PC-3 (cell line): ENCODE measurements around the gene TRMT6. TPM values are rescaled to one million over a fixed set of nuclear protein-coding genes. Genes with fewer than 3 reads are reported as not detected.
A peak's percentile ranks its signal among the peaks of the same experiment; 100 is the strongest.

ENCODE experiments used
- ATAC-seq: fragments of 200-7000 bp; cut with Tn5 transposase; 2 replicates; pipeline ENCODE4 v1.9.1; 2020; ENCODE audit warnings: mild to moderate bottlenecking, moderate library complexity
- BruUV-seq: library from RNA; stranded (reverse); fragments of 400-500 nt; replicated peaks from 2 replicates; lab custom pipeline; 2021; lab: Mats Ljungman, UMichigan
- CTCF ChIA-PET: fragments of 300-600 bp; sonication (Branson Sonifier 250); formaldehyde crosslinking; loops from one replicate; lab custom pipeline; 2022; ENCODE audit warnings: antibody characterized with exemption; lab: Charles Lee
- POLR2A ChIA-PET: fragments of 300-600 bp; sonication (Branson Sonifier 250); formaldehyde crosslinking; loops from one replicate; lab custom pipeline; 2022; ENCODE audit warnings: antibody characterized with exemption; ENCODE audit not compliant: unreplicated experiment; lab: Charles Lee
- DNase-seq: peaks from one replicate; pipeline ENCODE4 v3.0.0-alpha.2; 2015
- H2AFZ ChIP-seq: fragments of 300-600 bp; sonication (generic); 2 replicates; pipeline ENCODE4 v1.6.0; 2016; ENCODE audit warnings: antibody characterized with exemption, low read length
- H3F3A ChIP-seq: fragments of 300-600 bp; sonication (generic); one replicate; pipeline ENCODE4 v1.6.0; 2017; ENCODE audit warnings: antibody characterized with exemption, low read length, control low read depth, mild to moderate bottlenecking; ENCODE audit not compliant: unreplicated experiment
- H3K27ac ChIP-seq: fragments of 300-600 bp; sonication (generic); 2 replicates; pipeline ENCODE4 v1.5.1; 2016; ENCODE audit warnings: mild to moderate bottlenecking, low read length
- H3K27me3 ChIP-seq: fragments of 300-600 bp; sonication (generic); 2 replicates; pipeline ENCODE4 v1.6.1; 2016; ENCODE audit warnings: low read length, mixed read lengths
- H3K36me3 ChIP-seq: fragments of 300-600 bp; sonication (generic); 2 replicates; pipeline ENCODE4 v1.6.1; 2016; ENCODE audit warnings: low read depth, mixed run types, low read length, mixed read lengths
- H3K4me1 ChIP-seq: fragments of 300-600 bp; sonication (generic); 2 replicates; pipeline ENCODE4 v1.5.1; 2016; ENCODE audit warnings: low read length; ENCODE audit not compliant: insufficient read depth
- H3K4me2 ChIP-seq: fragments of 300-600 bp; sonication (generic); 2 replicates; pipeline ENCODE4 v1.6.0; 2016; ENCODE audit warnings: low read length
- H3K4me3 ChIP-seq: fragments of 300-600 bp; sonication (generic); 2 replicates; pipeline ENCODE4 v1.5.1; 2016; ENCODE audit warnings: mild to moderate bottlenecking, low read length, mixed read lengths
- H3K79me2 ChIP-seq: fragments of 300-600 bp; sonication (generic); 2 replicates; pipeline ENCODE4 v1.6.1; 2017; ENCODE audit warnings: low read length, mixed read lengths
- H3K9ac ChIP-seq: fragments of 300-600 bp; sonication (generic); 2 replicates; pipeline ENCODE4 v1.6.0; 2016; ENCODE audit warnings: mild to moderate bottlenecking, low read length
- H3K9me2 ChIP-seq: fragments of 300-600 bp; sonication (generic); replicated peaks from 2 replicates; pipeline ENCODE4 v1.6.1; 2016; ENCODE audit warnings: mixed run types, low read length, mixed read lengths
- H3K9me3 ChIP-seq: fragments of 300-600 bp; sonication (generic); 2 replicates; pipeline ENCODE4 v1.6.1; 2016; ENCODE audit warnings: low read length, mixed read lengths
- H4K20me1 ChIP-seq: fragments of 300-600 bp; sonication (generic); 2 replicates; pipeline ENCODE4 v1.6.1; 2016; ENCODE audit warnings: low read length, mixed read lengths
- EZH2 ChIP-seq: fragments of 300-600 bp; sonication (generic); IDR thresholded peaks from one replicate; pipeline ENCODE4 v1.6.1; 2017; ENCODE audit warnings: antibody characterized with exemption, mild to moderate bottlenecking, low read length; ENCODE audit not compliant: unreplicated experiment
- EZH2phosphoT487 ChIP-seq: fragments of 300-600 bp; sonication (generic); IDR thresholded peaks from 2 replicates; pipeline ENCODE4 v1.6.1; 2018; ENCODE audit warnings: mild to moderate bottlenecking, antibody characterized with exemption, low read length, borderline replicate concordance
- intact Hi-C: fragments of 100-400 bp; cut with micrococcal nuclease; formaldehyde crosslinking; loops from 2 replicates; pipeline ENCODE4 v1.9.0; 2023
- total RNA-seq: library from RNA; depleted of rRNA; stranded (reverse); fragments of >200 nt; gene quantifications from 2 replicates; pipeline ENCODE4 v1.2.3, GENCODE V29; 2014
- TF ChIP-seq, protein P1 (sequence below): fragments of 300-600 bp; sonication (generic); conservative IDR thresholded peaks from 2 replicates; pipeline ENCODE4 v1.5.1; 2017; ENCODE audit warnings: antibody characterized with exemption, low read depth, mild to moderate bottlenecking, low read length

TRMT6 gene
- total RNA-seq, 1 experiment from 2014 or later = 44.0 TPM

DNA sequence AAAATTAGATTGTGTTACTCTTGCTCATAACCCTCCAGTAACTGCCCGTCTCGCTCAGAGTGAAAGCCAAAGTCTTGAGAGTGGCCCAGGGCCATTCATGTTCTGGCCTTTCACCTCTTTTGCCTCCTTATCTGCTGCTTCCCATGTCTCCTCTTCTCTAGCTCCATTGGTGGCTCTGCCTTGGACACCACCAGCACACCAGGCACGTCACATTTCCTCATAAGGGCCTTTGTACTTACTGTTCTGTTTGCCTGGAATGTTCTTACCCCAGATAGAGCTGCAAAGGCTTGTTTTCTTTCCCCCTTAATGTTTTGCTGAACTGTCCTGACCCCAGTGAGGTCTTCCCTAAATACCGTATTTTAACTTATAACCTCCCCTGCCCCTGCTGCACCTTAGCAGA lies 29.5 kb upstream of the TRMT6 start:
- ATAC-seq = no peak
- ChIA-PET POLR2A (no interaction called here), CTCF (no interaction called here)
- Histone ChIP-seq H3K36me3 (peaks cover 68% of the 10 kb centered on the region), H2AFZ (no peak overlapping the region), H3K4me2 (no peak overlapping the region), H4K20me1 (no peaks in the 10 kb centered on the region), H3K27ac (no peak overlapping the region), H3K79me2 (peaks cover 1% of the 10 kb centered on the region; the same call in 1 of the 2 replicates), H3K9me2 (no peaks in the 10 kb centered on the region), H3F3A (no peaks in the 10 kb centered on the region), H3K4me1 (peaks cover 11% of the 10 kb centered on the region), H3K9ac (no peak overlapping the region), H3K9me3 (no peaks in the 10 kb centered on the region), H3K27me3 (no peaks in the 10 kb centered on the region), H3K4me3 (no peak overlapping the region)
- no TSS peak for BruUV-seq
- DNase-seq = no peak
- no peak for TF ChIP-seq EZH2
- intact Hi-C loops = no loop called here

- Histone ChIP-seq H3K9ac (no peak overlapping the region), H3K79me2 (peaks cover 8% of the 10 kb centered on the region; the same call in 1 of the 2 replicates), H2AFZ (no peak overlapping the region), H3K27ac (no peak overlapping the region), H3K9me2 (no peaks in the 10 kb centered on the region), H3K4me2 (no peak overlapping the region), H3K4me3 (no peak overlapping the region), H3K9me3 (no peaks in the 10 kb centered on the region), H3K4me1 (peaks cover 27% of the 10 kb centered on the region), H3K36me3 (peaks cover 65% of the 10 kb centered on the region), H3F3A (no peaks in the 10 kb centered on the region), H3K27me3 (no peaks in the 10 kb centered on the region), H4K20me1 (no peaks in the 10 kb centered on the region)
- no TSS peak for BruUV-seq
- CTCF ChIA-PET = no interaction called here
- POLR2A ChIA-PET = no interaction called here
- no peak for DNase-seq
- intact Hi-C loops = no loop called here
- ATAC-seq = no peak
- TF ChIP-seq EZH2phosphoT487 = no peak
- TF ChIP-seq, protein P1, sequence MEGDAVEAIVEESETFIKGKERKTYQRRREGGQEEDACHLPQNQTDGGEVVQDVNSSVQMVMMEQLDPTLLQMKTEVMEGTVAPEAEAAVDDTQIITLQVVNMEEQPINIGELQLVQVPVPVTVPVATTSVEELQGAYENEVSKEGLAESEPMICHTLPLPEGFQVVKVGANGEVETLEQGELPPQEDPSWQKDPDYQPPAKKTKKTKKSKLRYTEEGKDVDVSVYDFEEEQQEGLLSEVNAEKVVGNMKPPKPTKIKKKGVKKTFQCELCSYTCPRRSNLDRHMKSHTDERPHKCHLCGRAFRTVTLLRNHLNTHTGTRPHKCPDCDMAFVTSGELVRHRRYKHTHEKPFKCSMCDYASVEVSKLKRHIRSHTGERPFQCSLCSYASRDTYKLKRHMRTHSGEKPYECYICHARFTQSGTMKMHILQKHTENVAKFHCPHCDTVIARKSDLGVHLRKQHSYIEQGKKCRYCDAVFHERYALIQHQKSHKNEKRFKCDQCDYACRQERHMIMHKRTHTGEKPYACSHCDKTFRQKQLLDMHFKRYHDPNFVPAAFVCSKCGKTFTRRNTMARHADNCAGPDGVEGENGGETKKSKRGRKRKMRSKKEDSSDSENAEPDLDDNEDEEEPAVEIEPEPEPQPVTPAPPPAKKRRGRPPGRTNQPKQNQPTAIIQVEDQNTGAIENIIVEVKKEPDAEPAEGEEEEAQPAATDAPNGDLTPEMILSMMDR = no peak
- no peak for TF ChIP-seq EZH2
Measured at GRCh38 chr20:5977975-5978374, 27.6 kb upstream of the TRMT6 start.

- Histone ChIP-seq H4K20me1 (no peaks in the 10 kb centered on the region), H3F3A (peaks cover 6% of the 10 kb centered on the region), H3K4me3 (no peak overlapping the region), H3K4me1 (peaks cover 35% of the 10 kb centered on the region), H3K79me2 (peaks cover 8% of the 10 kb centered on the region; the same call in 1 of the 2 replicates), H3K4me2 (peak overlapping the region; percentile 11; the same call in 1 of the 2 replicates), H3K9ac (no peak overlapping the region), H3K9me3 (no peaks in the 10 kb centered on the region), H3K27me3 (no peaks in the 10 kb centered on the region), H3K27ac (no peak overlapping the region), H3K36me3 (peaks cover 58% of the 10 kb centered on the region), H2AFZ (no peak overlapping the region), H3K9me2 (no peaks in the 10 kb centered on the region)
- POLR2A ChIA-PET = interaction anchor here (0.5 kb wide), 1 partner anchor 612 kb away, joined by 3 read pairs; no protein-coding TSS in a partner anchor
- peak; percentile 39 for DNase-seq
- no peak for TF ChIP-seq EZH2phosphoT487
- ATAC-seq = peak; percentile 28
- no TSS peak for BruUV-seq
- intact Hi-C loops = no loop called here
- CTCF ChIA-PET = interaction anchor here (0.6 kb wide), 1 partner anchor 448 kb away, joined by 3 read pairs; no protein-coding TSS in a partner anchor
Measured at GRCh38 chr20:5977223-5977622, 26.9 kb upstream of the TRMT6 start.
